BJ (cell line): ENCODE data around the gene HPGD. TPM values are rescaled to one million over a fixed set of nuclear protein-coding genes. Genes with fewer than 3 reads are reported as not detected.

Experiments used
- CTCF ChIA-PET: fragments of 350-600 bp; formaldehyde crosslinking; extraction: SDS; loops from one replicate; lab custom pipeline; 2021; ENCODE audit warnings: antibody characterized with exemption, inconsistent platforms; lab: Yijun Ruan, JAX
- POLR2A ChIA-PET: fragments of 300-600 bp; sonication (Branson Sonifier 250); formaldehyde crosslinking; extraction: SDS; loops from one replicate; lab custom pipeline; 2021; ENCODE audit warnings: antibody characterized with exemption; lab: Charles Lee
- DNase-seq: peaks from one replicate; pipeline ENCODE4 v3.0.0-alpha.2; 2011; ENCODE audit warnings: low read depth
- H3K27me3 ChIP-seq: 2 replicates; pipeline ENCODE4 v1.6.0; 2011; ENCODE audit warnings: low read length; ENCODE audit not compliant: control insufficient read depth, insufficient read depth
- H3K36me3 ChIP-seq: 2 replicates; pipeline ENCODE4 v1.5.1; 2011; ENCODE audit warnings: low read length; ENCODE audit not compliant: control insufficient read depth, insufficient read depth
- H3K4me3 ChIP-seq: 2 replicates; pipeline ENCODE4 v1.5.1; 2011; ENCODE audit warnings: low read depth, mild to moderate bottlenecking, control low read depth, low read length
- polyA plus RNA-seq: library from polyadenylated mRNA; depleted of rRNA; stranded (reverse); fragments of >200 nt; gene quantifications from 2 replicates; pipeline ENCODE4 v1.2.3, GENCODE V29; 2011
- TF ChIP-seq, protein P1 (sequence below): IDR thresholded peaks from 2 replicates; pipeline ENCODE4 v1.5.1; 2011; ENCODE audit warnings: low read depth, mild to moderate bottlenecking, control low read depth, inconsistent platforms, low read length, moderate library complexity; ENCODE audit not compliant: insufficient read depth

HPGD gene
- polyA plus RNA-seq, 1 experiment: not detected

DNA sequence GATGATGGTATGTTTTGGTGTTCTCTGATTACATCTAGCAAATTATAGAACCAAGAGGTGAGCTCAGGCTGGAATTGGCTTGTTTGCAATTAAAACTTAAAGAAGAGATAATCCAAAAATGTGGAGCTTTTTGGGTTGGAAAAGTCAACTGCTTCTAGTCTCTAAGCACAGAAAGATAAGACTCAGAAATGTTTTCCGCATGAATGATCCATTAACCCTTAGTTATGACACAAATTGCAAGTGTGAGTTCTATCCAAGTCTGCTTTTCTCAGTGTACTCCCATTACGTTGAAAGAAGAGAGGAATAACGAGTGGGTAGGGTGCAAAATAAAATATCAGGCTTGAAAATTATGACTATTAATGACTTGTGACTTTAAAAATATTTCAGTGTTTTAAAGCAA lies 38.5 kb downstream of the HPGD start:
- Histone ChIP-seq H3K36me3 (no peaks in the 10 kb centered on the region), H3K4me3 (no peak overlapping the region), H3K27me3 (no peaks in the 10 kb centered on the region)
- TF ChIP-seq, protein P1, sequence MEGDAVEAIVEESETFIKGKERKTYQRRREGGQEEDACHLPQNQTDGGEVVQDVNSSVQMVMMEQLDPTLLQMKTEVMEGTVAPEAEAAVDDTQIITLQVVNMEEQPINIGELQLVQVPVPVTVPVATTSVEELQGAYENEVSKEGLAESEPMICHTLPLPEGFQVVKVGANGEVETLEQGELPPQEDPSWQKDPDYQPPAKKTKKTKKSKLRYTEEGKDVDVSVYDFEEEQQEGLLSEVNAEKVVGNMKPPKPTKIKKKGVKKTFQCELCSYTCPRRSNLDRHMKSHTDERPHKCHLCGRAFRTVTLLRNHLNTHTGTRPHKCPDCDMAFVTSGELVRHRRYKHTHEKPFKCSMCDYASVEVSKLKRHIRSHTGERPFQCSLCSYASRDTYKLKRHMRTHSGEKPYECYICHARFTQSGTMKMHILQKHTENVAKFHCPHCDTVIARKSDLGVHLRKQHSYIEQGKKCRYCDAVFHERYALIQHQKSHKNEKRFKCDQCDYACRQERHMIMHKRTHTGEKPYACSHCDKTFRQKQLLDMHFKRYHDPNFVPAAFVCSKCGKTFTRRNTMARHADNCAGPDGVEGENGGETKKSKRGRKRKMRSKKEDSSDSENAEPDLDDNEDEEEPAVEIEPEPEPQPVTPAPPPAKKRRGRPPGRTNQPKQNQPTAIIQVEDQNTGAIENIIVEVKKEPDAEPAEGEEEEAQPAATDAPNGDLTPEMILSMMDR: no peak
- ChIA-PET POLR2A (no interaction called here), CTCF (no interaction called here)
- DNase-seq: no peak

DNA sequence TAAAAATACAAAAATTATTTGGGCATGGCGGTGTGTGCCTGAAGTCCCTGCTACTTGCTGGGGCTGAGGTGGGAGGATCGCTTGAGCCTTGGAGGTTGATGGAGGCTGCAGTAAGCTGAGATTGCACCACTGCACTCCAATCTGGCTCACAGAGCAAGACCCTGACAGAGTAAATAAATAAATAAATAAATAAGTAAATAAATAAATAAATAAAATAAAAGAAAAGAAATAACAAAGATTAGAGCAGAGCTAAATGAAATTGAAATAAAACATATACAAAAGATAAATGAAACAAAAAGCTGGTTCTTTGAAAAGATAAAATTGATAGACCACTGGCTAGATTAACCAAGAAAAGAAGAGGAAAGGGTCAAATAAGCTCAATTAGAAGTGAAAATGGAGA lies 43.1 kb downstream of the HPGD start:
- TF ChIP-seq, protein P1: no peak
- Histone ChIP-seq H3K27me3 (no peaks in the 10 kb centered on the region), H3K4me3 (no peak overlapping the region), H3K36me3 (no peaks in the 10 kb centered on the region)
- ChIA-PET POLR2A (no interaction called here), CTCF (no interaction called here)
- DNase-seq: no peak

DNA sequence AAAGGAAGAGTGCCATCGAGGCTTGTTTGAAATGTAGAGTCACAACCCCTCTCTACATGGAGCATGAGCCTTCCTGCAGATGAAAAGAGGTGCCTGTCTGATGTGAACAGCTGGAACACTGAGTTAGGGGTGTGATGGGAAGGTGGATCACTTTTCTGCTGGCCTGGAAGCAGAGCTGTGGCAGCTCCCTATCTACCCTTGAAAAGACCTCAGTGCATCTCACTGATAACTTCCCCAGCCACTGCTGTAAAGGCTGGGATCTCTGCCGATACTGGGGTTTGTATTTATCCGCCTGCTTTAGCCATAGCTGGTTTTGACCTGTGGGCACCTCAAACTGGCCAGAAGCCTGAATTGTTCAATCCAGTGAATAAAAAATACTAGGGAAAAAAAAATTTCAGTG lies 46.8 kb downstream of the HPGD start:
- TF ChIP-seq, protein P1: no peak
- Histone ChIP-seq H3K4me3 (no peak overlapping the region), H3K36me3 (no peaks in the 10 kb centered on the region), H3K27me3 (no peaks in the 10 kb centered on the region)
- POLR2A ChIA-PET: no interaction called here
- CTCF ChIA-PET: interaction anchor here (1.1 kb wide), 1 partner anchor 28 kb away, joined by 3 read pairs; no protein-coding TSS in a partner anchor
- no peak for DNase-seq

DNA sequence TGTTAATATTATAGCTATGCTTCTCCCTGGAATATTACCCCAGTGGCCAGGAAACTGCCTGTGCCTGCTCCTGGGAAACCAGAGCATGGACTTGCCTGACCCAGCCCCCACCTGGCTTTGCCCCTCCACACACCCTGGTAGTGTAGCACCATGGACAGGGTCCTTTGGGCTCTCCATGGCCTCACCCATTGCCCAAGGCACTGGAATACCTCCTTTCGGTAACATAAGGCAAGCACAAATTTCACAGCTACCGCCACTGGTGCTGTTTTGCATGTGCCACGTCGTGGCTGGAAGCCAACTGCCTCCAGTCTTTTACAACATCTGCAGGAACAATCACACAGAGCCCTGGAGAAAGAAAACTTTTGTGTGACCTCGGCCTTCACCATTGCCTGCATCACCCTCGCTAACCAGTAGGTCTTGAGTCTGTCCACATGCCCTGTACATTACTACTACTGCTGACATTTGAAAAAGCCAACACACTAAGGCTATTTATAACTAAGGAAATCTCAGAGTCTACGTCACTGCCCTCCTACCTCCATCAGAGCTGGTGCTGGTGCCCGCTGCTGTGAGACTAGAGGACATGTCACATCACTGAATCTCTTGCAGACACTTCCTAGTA lies 47.7 kb downstream of the HPGD start:
- H3K27me3 ChIP-seq: no peaks in the 10 kb centered on the region
- ChIA-PET CTCF (interaction anchor here (1.1 kb wide), 1 partner anchor 27 kb away, joined by 3 read pairs; no protein-coding TSS in a partner anchor), POLR2A (no interaction called here)
- no peak for DNase-seq
- TF ChIP-seq, protein P1: no peak
- H3K36me3 ChIP-seq: no peaks in the 10 kb centered on the region
- H3K4me3 ChIP-seq: no peak overlapping the region

DNA sequence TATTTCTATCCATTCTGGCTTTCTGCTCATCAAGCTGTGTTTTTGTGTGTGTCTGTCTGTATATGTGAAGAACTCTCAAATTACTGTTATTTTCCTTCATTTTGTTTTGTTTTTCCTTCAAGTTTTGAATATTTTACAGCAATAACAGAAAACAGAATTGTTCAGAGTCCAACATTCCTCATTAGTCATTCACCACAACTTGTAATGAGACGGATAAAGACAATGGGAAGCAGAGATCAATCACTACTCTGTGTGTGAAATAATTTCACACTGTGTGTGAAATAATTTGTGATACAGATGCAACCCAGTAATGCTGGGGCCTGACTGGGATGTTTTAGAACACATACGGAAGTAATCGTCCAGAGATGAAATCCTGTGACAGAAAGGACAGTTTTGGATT lies 55.2 kb downstream of the HPGD start:
- ChIA-PET POLR2A (no interaction called here), CTCF (no interaction called here)
- Histone ChIP-seq H3K4me3 (no peak overlapping the region), H3K27me3 (no peaks in the 10 kb centered on the region), H3K36me3 (no peaks in the 10 kb centered on the region)
- TF ChIP-seq, protein P1: no peak
- no peak for DNase-seq
